Inferior parietal cortex (tissue), 1 donor: ENCODE results near the gene SNRPA1.

Source experiments
- DNase-seq: peaks from one replicate; pipeline ENCODE4 v3.0.0-alpha.2; 2016; ENCODE audit errors: extremely low spot score

Gene SNRPA1

DNA sequence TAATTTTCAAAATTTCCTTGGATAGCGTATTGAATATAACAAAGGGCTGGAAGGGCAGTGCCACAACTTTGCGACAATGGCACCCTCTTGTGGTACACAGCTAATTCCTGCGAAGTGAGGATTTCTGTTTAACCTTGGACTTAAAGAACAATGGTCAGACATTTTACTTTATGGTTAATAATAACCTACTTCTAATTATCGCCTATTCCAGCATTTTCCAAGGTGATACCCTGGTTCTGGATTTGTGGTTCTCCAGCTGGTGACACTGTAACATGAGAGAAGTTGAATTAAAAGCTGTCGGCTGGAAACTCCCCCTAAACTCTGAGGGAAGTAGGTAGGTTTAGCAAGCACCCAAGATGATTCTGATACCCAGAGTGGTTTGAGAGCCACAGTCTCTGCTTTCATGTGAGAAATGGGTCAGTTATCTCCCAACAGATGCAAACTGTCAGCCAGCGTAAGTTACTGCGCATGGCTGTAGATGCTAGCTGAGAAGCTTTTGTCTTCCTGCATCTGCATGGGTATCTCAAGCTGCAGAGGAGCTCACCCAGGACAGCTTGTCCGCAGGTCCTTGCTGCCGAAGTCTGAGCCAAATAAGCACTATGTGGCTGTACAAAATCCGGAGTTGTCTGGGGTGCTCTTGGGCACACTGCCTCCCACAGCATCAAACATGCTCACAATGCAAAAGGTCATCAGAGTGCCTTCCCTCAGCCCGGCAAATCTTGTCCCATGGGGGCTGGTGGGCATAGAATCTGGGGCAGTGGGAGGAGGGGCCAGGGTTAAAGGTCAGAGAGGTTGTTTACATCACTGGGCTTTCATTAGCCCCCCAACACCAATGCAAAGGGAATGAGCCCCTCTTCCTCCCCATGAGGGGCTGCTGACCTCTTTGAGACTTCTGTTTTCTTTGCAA, 36.6 kb downstream of the SNRPA1 start:
- peak; percentile 89 for DNase-seq

DNA sequence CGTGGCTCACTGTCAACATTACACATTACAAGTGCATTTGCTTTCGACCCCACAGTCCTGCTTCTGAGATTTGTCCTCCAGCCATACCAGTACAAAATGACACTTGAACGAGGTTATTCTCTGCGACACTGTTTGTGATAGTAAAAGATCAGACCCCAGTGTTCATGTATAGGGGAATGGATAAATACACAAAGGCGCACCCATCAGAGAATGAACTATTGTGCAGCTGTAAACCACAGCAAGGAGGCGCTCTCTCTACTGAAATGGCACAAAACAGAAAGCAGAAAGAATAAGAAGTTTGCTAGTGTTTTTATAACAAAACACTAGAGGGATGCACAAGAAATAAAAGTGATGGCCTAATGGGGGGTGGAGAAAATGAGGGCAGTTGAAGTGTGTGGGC, 38.3 kb downstream of the SNRPA1 start:
- DNase-seq: no peak

DNA sequence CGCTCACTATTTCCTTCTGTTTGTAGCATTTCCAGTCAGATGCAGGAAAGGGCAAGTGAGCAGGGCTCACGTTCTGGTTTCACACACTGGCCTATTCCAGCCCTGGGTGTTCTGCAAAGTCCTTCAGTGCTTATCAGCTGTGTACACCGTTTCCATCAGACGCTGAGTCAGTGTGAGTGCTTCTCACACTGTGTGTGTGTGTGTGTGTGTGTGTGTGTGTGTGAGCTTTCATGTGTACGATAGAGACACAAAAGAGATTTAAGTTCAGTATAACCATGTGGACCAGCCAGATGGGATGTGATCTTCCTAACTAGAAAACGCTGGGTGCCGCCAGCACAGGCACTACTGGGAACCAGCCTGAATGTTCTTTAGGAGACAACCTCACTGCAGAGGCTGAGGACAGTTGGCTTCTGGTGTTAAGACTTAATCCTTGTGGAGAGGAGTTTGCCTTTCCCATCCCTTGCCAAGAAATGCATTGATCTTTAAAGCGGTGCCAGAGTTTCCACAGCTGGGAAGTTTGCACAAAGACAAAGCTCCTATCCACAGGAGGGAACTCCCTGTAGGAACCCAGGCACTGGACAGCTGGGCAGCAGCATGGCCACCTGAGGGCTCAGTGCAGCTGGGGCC, 39.3 kb downstream of the SNRPA1 start:
- DNase-seq: no peak

DNA sequence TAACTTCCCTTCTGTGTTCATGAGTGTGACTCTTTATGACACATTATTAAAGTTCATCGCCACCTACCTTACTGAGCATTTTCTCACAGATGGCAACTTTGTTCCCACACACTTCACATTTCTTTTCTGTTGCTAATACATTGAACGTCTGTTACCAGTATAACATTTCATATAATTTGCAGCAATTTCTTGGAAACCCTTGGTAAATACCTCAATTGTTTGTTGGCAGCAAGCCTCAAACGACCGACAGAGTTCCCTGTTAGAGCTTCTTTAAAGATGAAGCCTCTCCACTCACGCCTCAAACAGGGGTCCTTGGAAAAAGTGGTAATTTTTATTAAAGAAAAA, 40.0 kb downstream of the SNRPA1 start:
- no peak for DNase-seq

DNA sequence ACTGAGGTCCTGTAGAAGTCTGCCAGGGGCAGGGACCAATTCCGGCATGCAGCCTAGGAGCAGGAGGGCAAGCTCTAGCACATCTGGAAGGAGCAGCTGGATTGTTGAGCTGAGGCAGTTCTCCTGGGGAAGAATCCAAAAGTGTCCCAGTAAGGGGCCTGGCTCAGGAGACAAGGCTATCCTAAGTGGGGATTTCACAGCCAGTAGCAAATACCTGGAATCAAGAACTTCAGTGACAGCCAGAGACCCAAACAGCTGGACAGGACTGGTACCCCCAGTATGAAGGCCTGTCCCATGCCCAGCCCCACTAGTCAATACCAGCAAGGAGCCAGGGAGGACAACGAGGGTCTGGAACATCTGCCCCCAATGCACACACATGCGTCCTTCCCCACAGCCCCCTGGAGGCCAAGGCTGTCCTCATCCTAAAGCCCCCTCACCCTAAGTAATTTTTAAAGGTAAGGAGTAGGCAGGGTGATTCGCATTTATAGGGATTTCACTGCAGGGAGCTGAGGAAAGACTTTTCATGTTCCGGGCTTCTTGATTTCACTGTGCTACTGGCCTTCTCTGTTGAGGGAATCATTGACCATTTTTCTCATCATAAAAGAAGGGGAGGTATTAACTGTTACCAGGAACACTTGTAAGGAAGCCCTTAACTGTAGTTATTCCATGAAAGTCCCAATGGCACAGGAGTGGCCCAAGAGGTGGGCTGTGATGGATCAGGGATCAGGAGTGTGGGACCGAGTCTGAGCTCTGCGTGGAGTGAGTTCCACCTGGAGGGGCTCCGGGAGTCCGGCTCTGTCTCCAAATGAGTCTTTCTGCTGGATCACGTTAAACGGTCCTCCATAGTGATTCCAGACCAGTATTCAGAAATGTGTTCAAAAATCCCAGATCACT, 40.6 kb downstream of the SNRPA1 start:
- no peak for DNase-seq

DNA sequence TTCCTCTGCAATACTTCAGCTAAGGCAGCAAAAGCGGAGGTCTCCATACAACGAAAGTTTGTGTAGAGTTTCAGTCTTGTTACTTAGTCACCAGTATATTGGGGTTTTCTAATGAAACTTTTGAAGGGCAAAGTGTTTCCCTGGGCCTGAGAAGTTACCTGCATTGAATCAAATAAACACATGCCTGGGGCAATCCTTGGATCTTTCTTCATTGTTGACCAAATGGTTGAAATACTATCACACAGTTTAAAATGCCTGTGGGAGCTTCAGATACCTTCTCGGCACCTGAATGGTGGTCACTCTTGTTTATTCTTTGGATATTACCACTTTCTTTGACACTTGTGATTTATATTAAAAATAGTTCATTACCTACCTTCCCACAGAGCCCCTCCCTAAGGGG, 42.2 kb downstream of the SNRPA1 start:
- no peak for DNase-seq

DNA sequence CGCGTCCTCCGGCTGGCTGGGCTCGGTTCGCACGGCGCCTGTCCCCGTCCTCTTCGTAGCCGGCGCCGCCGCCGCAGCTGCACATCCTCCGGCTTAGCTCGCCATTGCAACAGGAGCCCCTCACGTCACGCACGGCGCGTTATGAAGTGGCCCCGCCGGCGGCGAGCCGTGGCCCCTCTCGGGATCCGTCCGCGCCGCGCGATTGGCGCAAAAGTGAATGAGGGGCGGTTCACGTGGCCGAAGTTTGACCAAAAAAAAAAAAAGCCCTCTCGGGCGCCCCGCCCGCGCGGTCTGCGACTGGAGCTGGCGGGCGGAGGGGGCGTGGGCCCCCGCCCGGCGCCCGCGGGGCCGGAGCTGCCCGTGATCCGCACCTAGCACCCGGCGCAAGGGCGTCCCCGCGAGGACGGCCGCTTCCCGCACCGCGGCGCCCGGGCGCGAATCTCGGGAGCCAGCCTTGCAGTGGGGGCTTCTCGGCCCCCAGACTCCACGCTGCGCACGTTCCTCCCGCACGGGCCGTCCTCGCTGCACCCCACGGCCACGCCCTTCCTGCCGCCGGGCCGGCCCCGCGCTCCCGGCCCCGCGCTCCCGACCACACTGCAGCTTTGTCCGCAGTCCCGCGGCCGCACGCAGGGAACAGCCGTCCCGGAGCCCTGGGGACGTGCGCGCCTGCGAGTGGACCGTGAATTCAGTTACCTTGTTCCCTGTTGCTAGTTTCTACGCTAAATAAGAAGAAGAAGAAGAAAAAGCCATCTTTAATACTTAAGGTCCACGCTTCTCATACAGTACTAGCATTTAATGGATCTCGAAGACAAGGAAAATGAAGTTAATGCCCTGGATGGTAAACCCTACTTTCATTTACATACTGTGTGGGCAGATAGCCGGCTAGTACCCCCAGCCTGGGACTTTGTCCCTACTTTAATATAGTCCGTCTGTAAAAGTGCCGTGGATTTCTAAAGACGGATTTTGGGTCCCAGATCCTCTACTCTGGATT, 42.9 kb downstream of the SNRPA1 start, which contains the start of gene CHSY1:
Gene CHSY1 (minus strand): TSS at position 219 of the 991 bp plus-strand sequence. CDS start 592 bp downstream, outside the sequence.
- peak; percentile 92 for DNase-seq

DNA sequence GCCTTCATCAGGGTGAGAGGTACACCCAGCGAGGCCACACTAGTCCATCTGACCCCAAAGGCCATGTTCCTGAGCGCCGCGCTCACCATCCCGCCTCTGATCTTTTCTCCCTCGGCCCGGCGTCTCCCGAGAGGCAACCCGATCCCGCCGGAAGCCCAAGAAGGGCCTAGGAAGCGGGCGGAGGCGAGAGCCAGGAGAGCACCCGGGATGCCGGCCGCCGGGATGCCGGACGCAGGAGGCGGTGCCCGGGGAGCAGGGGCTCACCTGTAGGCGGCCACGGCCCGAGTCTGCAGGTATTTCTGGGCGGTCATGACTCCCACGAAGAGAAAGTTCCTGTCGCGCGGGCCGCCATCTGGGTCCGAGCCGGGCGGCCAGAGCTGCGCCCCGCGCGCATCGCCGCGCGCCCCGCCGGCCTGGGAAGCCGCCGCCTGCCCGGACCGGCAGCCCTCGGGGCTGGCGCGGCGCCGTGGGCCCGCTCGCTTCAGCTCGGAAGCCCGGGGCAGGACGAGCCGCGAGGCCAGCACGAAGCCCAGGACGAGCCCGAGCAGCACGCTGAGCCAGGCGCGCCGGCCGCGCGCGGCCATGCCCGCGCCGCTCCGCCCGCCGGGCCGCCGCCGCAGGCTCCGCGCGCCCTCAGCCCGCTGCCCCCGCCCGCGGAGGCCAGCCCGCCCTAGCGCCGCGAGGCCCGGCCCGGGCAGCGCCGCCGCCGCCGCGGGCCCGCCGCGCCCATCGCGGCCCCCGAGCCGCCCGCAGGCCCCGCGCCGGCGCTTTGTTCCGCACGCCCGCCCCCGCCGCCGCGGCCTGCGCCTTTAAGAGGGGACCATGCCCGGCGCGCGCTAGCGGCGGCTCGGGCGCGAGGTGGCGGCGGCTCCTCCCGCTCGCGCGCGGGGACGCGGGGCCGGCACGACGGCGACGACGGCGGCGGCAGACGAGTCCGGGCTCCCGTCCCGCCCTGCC, 43.9 kb downstream of the SNRPA1 start:
- DNase-seq: no peak

DNA sequence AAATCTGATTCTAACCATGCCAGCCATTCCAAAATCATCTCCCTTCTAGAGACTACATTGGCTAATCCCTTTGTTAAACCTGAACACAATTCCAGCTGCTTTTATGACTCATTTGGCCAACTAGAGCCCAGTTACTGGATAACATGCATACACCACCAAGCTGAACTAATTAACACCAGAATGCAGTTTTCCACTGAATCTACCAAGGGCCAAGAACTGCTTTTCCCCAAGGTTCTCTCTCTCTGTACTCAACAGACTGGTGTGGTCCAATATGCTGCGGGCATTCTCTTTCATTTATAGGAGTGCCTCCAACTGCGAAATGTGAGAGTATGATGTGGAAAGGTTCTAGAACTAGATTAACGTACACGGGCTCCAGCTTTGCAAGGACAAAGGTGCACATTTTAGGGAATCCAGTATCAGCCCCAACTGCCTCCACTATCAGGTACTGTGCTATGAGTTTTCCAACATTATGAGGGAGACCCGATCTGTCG, 44.7 kb downstream of the SNRPA1 start:
- no peak for DNase-seq

DNA sequence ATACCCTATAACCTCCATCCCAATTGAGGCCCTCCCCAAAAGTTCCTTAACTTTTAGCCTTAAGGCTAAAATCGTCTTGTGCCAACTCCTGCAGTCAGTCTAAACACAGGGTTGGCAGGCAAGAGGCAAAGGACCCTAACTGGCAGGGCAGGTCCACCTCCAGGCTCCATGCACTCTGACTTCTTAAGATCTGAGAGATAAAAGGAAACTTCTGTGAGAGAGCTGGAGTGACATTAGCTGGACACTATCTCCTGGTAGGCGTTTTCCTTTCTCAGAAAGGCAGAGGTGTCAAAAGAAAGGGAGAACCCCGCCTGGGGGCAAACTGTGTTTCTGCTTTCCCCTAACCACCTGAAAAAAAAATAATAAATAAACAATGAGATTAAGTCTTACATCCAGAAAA, 46.8 kb downstream of the SNRPA1 start:
- DNase-seq: no peak

DNA sequence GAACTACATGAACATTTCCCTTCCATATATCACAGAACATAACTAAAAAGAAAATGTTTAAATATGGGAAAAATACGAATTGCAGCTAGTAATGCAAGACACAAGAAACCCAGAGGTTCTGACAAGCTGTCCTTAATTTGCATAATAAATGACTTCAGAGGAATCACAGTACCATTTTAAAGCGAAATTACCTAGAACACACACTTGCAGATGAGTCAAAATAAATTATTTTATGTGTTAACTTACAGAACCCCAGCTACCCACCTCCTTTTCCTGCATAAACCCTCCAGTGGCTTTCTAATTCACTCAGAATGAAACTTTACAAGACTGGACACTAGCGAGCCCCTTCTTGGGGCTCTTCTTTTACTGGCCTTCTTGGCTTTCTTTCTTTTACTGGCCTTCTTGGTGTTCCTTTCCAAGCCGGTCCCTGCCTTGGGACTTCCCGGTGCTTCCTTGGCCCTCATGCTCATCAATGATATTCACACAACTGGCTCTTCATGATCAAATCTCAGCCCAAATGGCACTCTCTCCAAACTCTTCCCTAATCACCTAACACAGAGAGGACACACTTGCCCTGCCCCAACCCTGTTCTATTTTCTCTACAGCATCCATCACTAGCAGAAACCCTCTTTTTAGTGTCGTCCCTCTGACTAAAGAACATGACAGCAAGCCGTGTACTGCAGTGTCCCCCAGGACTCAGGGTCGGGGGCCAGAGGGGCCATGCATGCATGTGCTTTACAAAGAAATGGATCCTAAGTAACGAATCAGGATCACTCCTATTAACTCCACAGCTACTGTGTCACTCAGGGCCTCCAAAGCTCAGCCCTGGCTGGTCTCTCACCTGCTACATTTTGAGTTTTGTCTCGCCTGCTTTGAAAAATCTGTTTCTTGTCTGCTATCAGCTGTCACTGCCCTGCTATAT, 48.0 kb downstream of the SNRPA1 start:
- DNase-seq: no peak

DNA sequence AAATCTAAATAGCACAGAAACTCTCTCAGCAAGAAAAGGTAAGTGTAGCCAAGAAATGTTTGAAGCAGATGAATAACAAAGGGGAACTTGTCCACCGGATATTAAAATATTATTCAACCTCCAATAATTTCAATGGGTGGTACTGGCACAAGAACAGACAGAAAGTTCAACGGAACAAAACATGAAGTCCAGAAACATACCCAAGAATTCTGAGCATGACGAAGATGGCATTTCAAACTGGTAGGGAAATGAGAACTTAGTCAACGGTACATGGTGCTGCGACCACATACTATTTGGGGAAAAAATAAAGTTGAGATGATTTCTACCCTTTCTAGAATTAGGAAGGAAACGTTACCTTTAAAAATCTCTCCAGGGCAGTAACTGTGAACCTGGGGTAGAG, 48.7 kb downstream of the SNRPA1 start:
- DNase-seq: no peak

DNA sequence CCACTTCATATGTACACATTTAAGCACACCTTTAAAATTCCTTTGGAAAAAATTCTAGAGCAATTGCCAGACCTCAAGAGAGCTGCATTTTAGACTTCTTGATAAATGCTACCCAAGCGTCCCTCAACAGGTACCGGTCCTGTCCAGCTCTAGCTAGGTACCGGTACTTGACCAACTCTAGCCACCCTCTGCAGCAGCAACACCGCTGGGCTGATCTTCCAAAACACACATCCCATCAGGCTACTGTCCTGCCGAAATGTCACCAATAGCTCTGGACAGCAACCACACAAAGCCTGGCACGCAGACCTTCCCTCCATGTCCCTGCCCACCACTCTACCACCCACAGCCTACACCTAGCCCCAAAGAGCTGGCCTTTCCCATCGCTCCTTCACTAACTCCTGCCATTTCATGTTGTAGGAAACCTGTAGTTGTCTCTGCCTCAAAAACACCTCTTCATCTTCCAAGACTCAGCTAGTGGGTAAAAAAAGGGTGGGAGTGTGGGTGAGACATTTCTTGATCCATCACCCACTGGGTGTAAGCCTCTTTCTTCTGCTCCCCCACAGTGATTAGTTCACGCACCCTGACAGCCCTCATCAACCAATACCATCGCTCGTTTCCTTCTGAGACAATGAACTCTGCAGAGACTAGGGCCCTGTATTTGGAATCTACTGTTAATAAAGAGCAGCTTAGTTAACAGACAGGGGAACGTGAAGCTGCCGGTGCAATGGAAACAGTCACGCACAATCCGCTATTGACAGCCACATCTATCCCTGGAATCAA, 50.0 kb downstream of the SNRPA1 start:
- no peak for DNase-seq

DNA sequence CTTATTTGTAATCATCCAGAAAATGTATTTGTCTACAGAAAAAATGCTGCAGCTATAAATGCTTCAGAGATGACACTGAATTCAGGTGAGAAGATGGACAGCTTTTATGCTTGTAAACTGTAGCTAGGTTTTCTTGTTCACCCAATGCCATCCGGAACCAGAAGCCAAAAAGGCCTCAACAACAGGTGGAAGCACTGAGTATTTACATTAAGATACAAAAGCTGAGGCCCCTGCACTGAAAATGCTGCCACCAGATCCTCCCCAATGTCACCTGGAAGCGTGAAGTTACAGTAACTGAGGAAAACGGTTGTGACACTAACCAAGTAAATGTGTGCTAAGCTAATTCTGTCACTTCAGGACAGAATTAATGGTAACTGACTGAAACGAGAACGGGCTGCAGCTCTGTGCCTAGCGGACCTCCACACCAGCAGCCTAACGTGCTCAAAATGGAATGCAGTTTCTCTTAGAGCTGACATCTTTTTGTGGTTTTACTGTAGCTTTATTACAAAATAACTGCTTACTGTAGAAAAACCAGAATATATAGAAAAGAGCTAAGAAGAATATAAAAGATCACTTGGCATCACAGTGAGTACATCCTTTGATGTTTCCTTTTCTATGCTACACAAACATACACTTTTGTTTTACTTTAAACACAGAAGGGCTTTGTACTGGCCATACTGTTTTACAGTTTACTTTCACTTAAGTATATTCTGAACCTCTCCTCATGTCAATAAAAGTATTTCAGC, 50.8 kb downstream of the SNRPA1 start:
- no peak for DNase-seq

DNA sequence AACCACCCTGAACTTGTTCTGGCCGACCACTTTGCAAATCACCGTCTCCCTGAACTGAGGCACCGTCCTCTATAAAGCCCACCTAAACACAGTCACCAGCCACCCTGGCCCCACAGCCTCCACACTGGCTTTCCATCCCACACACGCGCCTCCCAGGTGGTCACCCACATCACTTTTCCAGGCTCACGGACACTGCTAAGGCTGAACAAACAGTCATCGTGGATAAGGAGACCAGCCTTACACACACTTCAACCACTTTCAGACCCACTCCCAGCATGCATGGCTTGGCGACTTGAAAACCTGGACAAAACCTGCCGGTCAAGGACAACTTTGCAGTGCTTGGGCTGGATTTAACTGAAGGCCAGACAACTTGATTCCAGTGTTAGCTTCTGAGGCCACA, 51.6 kb downstream of the SNRPA1 start:
- DNase-seq: no peak

DNA sequence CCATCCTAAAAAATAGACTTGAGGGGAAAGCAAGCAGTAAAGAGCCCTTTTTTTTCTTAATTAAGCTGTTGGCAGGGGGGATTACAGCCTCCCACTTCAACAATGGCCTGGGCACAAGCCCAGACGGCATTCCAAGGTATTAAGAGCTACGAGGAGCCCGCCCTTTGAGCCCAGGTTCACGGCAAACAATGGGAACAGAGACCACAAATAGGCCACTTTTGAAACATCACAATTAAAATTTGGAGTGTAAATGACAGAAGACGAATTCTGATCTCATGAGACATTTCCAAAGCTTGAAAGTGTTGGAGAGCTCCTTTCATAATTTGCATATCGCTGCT, 52.1 kb downstream of the SNRPA1 start:
- DNase-seq: no peak
